Central memory CD4-positive, alpha-beta T cell (primary cell): ENCODE data around the gene OR5AC2.

Experiments used
- DNase-seq: peaks from one replicate; pipeline ENCODE4 v3.0.0; 2022
- total RNA-seq, 3 experiments: gene quantifications; one replicate each; lab custom pipeline; 2026; lab: John Stamatoyannopoulos, UW

OR5AC2 gene
- 0 reads per million in 3 experiments for total RNA-seq

GRCh38 chr3:98086873-98087272 is at the start of gene OR5AC2:
TSS of gene OR5AC2 (plus strand) at chr3:98087173. CDS start at chr3:98087173, 0 bp downstream.
- no peak for DNase-seq

- no peak for DNase-seq
Observed at GRCh38 chr3:98038286-98038685, 48.7 kb upstream of the OR5AC2 start.

- no peak for DNase-seq
Observed at GRCh38 chr3:98038876-98039275, 48.1 kb upstream of the OR5AC2 start.

- peak; percentile 87 for DNase-seq
Observed at GRCh38 chr3:98039322-98040024, 47.5 kb upstream of the OR5AC2 start.

GRCh38 chr3:98041350-98041749 is 45.6 kb upstream of the OR5AC2 start:
- no peak for DNase-seq

- DNase-seq: no peak
Observed at GRCh38 chr3:98048586-98048985, 38.4 kb upstream of the OR5AC2 start.

GRCh38 chr3:98049271-98049670 is 37.7 kb upstream of the OR5AC2 start:
- no peak for DNase-seq

- no peak for DNase-seq
Observed at GRCh38 chr3:98056035-98056434, 30.9 kb upstream of the OR5AC2 start.

- no peak for DNase-seq
Observed at GRCh38 chr3:98057631-98058030, 29.3 kb upstream of the OR5AC2 start.

- DNase-seq: no peak
Observed at GRCh38 chr3:98058244-98058960, 28.6 kb upstream of the OR5AC2 start.

- no peak for DNase-seq
Observed at GRCh38 chr3:98068824-98069223, 18.1 kb upstream of the OR5AC2 start.

- DNase-seq: no peak
Observed at GRCh38 chr3:98070840-98071239, 16.1 kb upstream of the OR5AC2 start.

- DNase-seq: no peak
Observed at GRCh38 chr3:98073486-98073885, 13.5 kb upstream of the OR5AC2 start.

GRCh38 chr3:98095882-98096281 is 8.9 kb downstream of the OR5AC2 start:
- no peak for DNase-seq

GRCh38 chr3:98099848-98100247 is 12.9 kb downstream of the OR5AC2 start:
- DNase-seq: no peak

GRCh38 chr3:98108162-98108561 is 21.2 kb downstream of the OR5AC2 start:
- no peak for DNase-seq

GRCh38 chr3:98109807-98110549 is 23.0 kb downstream of the OR5AC2 start:
- DNase-seq: no peak

GRCh38 chr3:98110550-98110908 is 23.6 kb downstream of the OR5AC2 start:
- no peak for DNase-seq

GRCh38 chr3:98114264-98114663 is 27.3 kb downstream of the OR5AC2 start:
- DNase-seq: no peak

GRCh38 chr3:98115717-98116116 is 28.7 kb downstream of the OR5AC2 start:
- DNase-seq: no peak

GRCh38 chr3:98130421-98130820 is 43.4 kb downstream of the OR5AC2 start, which contains the start of gene OR5H1:
TSS of gene OR5H1 (plus strand) at chr3:98130721. CDS start at chr3:98132698, 1,977 bp downstream.
- DNase-seq: no peak

- no peak for DNase-seq
Observed at GRCh38 chr3:98136631-98137030, 49.7 kb downstream of the OR5AC2 start.
